CD4-positive, alpha-beta T cell (primary cell): ENCODE data around the gene ABTB1. TPM values are rescaled to one million over a fixed set of nuclear protein-coding genes. Genes with fewer than 3 reads are reported as not detected.

Experiments used
- ATAC-seq: fragments of 200-7000 bp; cut with Tn5 transposase; one replicate; pipeline ENCODE4 v1.10.0; 2022; ENCODE audit warnings: mild to moderate bottlenecking; ENCODE audit not compliant: poor library complexity
- CTCF ChIA-PET: fragments of 350-600 bp; sonication (Branson Sonifier 250); formaldehyde crosslinking; loops from one replicate; lab custom pipeline; 2021; ENCODE audit warnings: antibody characterized with exemption, inconsistent platforms; lab: Charles Lee
- POLR2A ChIA-PET: fragments of 350-600 bp; sonication (Branson Sonifier 250); formaldehyde crosslinking; loops from one replicate; lab custom pipeline; 2021; ENCODE audit warnings: antibody characterized with exemption, inconsistent platforms; lab: Charles Lee
- DNase-seq, 14 experiments: peaks; one replicate each; pipeline ENCODE4 v3.0.0-alpha.2; 2013 to 2020; ENCODE audit warnings: mixed read lengths in 2 of 14
- H3K27ac ChIP-seq, 2 donors: one replicate each; pipeline versions ENCODE4 v1.5.1 to v1.7.0; 2013; ENCODE audit warnings: low read length in 2 of 2, low read depth in 1 of 2, mild to moderate bottlenecking in 1 of 2
- H3K27me3 ChIP-seq, 2 experiments: 1 replicate in 1 of 2; 2 replicates in 1 of 2; pipeline versions ENCODE4 v1.6.1 to v1.7.0; 2013; ENCODE audit warnings: low read length in 2 of 2, control low read depth in 1 of 2, mild to moderate bottlenecking in 1 of 2, moderate library complexity in 1 of 2; ENCODE audit not compliant: insufficient read depth in 2 of 2, control insufficient read depth in 1 of 2
- H3K36me3 ChIP-seq: one replicate; pipeline ENCODE4 v1.6.1; 2013; ENCODE audit warnings: low read length, control low read depth; ENCODE audit not compliant: insufficient read depth
- H3K4me1 ChIP-seq: one replicate; pipeline ENCODE4 v1.6.1; 2013; ENCODE audit warnings: low read length, control low read depth; ENCODE audit not compliant: insufficient read depth
- H3K4me3 ChIP-seq: one replicate; pipeline ENCODE4 v1.5.1; 2013; ENCODE audit warnings: mild to moderate bottlenecking, low read length, moderate library complexity
- H3K9me3 ChIP-seq, 2 experiments: 1 replicate in 1 of 2; 2 replicates in 1 of 2; pipeline versions ENCODE4 v1.6.1 to v1.7.0; 2013; ENCODE audit warnings: low read length in 2 of 2, mild to moderate bottlenecking in 2 of 2, control low read depth in 1 of 2, moderate library complexity in 1 of 2; ENCODE audit not compliant: control insufficient read depth in 1 of 2, insufficient read depth in 1 of 2
- H3K27ac Mint-ChIP-seq: one replicate; pipeline ENCODE4 v1.8.0; 2020; ENCODE audit warnings: mixed read lengths
- H3K27me3 Mint-ChIP-seq: one replicate; pipeline ENCODE4 v1.8.0; 2021; ENCODE audit warnings: mixed read lengths
- H3K36me3 Mint-ChIP-seq: one replicate; pipeline ENCODE4 v1.8.0; 2021; ENCODE audit warnings: low read depth, mixed read lengths
- H3K4me1 Mint-ChIP-seq: one replicate; pipeline ENCODE4 v1.8.0; 2021; ENCODE audit warnings: low read depth, mixed read lengths
- H3K4me3 Mint-ChIP-seq: one replicate; pipeline ENCODE4 v1.8.0; 2020; ENCODE audit warnings: mild to moderate bottlenecking, mixed read lengths
- H3K9me3 Mint-ChIP-seq: one replicate; pipeline ENCODE4 v1.8.0; 2020; ENCODE audit warnings: mixed read lengths
- CTCF ChIP-seq: fragments of 200-600 bp; IDR thresholded peaks from one replicate; pipeline ENCODE4 v1.8.0; 2022; ENCODE audit warnings: antibody characterized with exemption, mild to moderate bottlenecking
- intact Hi-C, 2 experiments: fragments of 100-400 bp; cut with DNase I in 1 of 2; cut with micrococcal nuclease in 1 of 2; formaldehyde crosslinking; loops; one replicate each; pipeline versions ENCODE4 v1.15.1 to v1.9.0; 2023 to 2025; cut with DNase I, micrococcal nuclease
- total RNA-seq, 174 experiments: library from RNA in 2 of 174; stranded (reverse) in 2 of 174; gene quantifications; one replicate each; pipeline ENCODE4 v1.2.3 and lab custom pipeline; 2021 to 2026

ABTB1 gene
- total RNA-seq, 2 experiments from 2014 or later: 116 to 118 TPM

- DNase-seq (no peak), ATAC-seq (no peak)
- Mint-ChIP-seq H3K9me3 (no peaks in the 10 kb centered on the region), H3K4me1 (no peaks in the 10 kb centered on the region), H3K27ac (no peak overlapping the region), H3K36me3 (peaks cover 4% of the 10 kb centered on the region), H3K27me3 (no peaks in the 10 kb centered on the region), H3K4me3 (no peak overlapping the region)
- H3K4me1 ChIP-seq: no peaks in the 10 kb centered on the region
- intact Hi-C loops: no loop called here
- H3K4me3 ChIP-seq: no peak overlapping the region
- no peaks in the 10 kb centered on the region for H3K36me3 ChIP-seq
- H3K27me3 ChIP-seq: no peaks in the 10 kb centered on the region
- no peak for TF ChIP-seq CTCF
- no peaks in the 10 kb centered on the region for H3K9me3 ChIP-seq
- H3K27ac ChIP-seq: no peak overlapping the region
- ChIA-PET CTCF (no interaction called here), POLR2A (no interaction called here)
Measured at GRCh38 chr3:127662001-127662469, 10.7 kb upstream of the ABTB1 start.

GRCh38 chr3:127663151-127663550, 9.6 kb upstream of the ABTB1 start:
- intact Hi-C loops: no loop called here
- no peak for TF ChIP-seq CTCF
- Histone ChIP-seq H3K27ac (no peak overlapping the region), H3K9me3 (no peaks in the 10 kb centered on the region), H3K4me1 (no peaks in the 10 kb centered on the region), H3K4me3 (no peak overlapping the region), H3K36me3 (no peaks in the 10 kb centered on the region), H3K27me3 (no peaks in the 10 kb centered on the region)
- no peaks in the 10 kb centered on the region for H3K4me1 Mint-ChIP-seq
- DNase-seq: no peak
- H3K36me3 Mint-ChIP-seq: peaks cover 4% of the 10 kb centered on the region
- H3K4me3 Mint-ChIP-seq: no peak overlapping the region
- no peak overlapping the region for H3K27ac Mint-ChIP-seq
- no peaks in the 10 kb centered on the region for H3K9me3 Mint-ChIP-seq
- H3K27me3 Mint-ChIP-seq: no peaks in the 10 kb centered on the region
- CTCF ChIA-PET: no interaction called here
- POLR2A ChIA-PET: no interaction called here
- ATAC-seq: no peak

GRCh38 chr3:127665165-127665564, 7.6 kb upstream of the ABTB1 start:
- ChIA-PET POLR2A (no interaction called here), CTCF (no interaction called here)
- Histone ChIP-seq H3K4me3 (no peak overlapping the region), H3K27ac (no peak overlapping the region), H3K9me3 (no peaks in the 10 kb centered on the region), H3K27me3 (no peaks in the 10 kb centered on the region), H3K36me3 (no peaks in the 10 kb centered on the region), H3K4me1 (no peaks in the 10 kb centered on the region)
- Mint-ChIP-seq H3K27me3 (no peaks in the 10 kb centered on the region), H3K9me3 (no peaks in the 10 kb centered on the region), H3K36me3 (peaks cover 3% of the 10 kb centered on the region), H3K27ac (no peak overlapping the region), H3K4me3 (no peak overlapping the region), H3K4me1 (no peaks in the 10 kb centered on the region)
- no peak for DNase-seq
- no peak for ATAC-seq
- no peak for TF ChIP-seq CTCF
- intact Hi-C loops: no loop called here
